ENCODE results near the gene CEACAM4. TPM values are rescaled to one million over a fixed set of nuclear protein-coding genes. Genes with fewer than 3 reads are reported as not detected.

CEACAM4 gene
- polyA plus RNA-seq, 5 donors, result 0.10 to 0.66 (median 0.30) TPM; not detected in 1

GRCh38 chr19:41617941-41618730, 8.7 kb downstream of the CEACAM4 start:
- no peak for DNase-seq

DNA sequence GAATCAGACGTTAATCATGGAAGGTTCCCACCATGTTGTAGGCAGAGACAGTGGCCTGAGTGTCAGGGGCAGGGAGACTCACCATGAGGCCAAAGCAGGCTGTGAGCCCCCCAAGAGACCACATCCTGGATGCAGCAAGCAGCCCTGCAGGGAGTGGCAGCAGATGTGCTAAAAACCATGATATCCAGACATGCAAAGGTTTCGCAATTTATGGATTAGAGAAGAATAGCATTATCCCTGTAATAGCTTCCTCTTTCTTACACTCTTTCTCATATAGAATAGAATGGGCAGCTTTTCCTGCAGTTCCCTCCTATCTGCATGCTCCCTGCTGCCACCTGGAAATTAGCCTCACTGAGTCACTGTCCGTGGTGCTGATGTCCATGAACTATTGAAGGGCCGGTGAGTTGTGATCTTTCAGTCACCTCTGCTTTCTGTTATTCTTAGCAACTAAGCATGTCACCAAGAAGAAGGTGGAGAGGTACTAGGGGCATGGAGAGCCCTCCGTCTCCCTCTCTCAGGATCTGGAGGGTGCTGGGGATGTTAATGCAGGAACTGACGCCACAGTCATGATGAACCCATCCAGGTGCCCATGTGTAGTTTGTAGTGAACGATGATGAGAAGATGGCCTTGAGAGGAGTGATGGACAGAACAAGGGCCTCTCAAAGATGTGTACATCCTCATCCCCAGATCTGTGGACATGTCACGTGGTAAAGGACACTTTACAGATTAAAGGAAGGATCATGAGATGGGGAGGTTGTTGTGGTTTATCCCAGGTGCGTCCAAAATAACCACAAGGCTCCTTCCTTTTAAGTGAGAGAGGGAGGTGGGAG, 9.9 kb downstream of the CEACAM4 start:
- DNase-seq, result no peak

DNA sequence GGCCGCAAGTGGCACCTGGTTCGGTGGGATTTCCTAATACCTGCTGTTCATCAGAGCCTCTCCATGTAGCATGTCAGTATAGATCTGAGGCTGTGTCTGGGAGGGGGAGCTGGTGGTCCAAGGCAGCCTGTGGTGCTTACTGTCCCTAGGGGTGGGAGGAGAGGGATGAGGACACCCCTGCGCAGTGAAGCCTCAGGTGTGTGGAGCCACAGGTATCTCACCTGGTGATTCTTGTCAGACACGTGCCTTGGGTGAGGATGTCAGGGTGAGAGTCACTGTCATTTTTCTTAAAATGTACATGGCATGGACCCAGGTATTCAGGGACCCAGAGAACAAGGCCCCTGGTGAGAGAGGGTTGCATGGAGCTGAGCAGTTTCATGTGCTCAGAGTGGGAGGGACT, 11.7 kb downstream of the CEACAM4 start:
- no peak for DNase-seq

DNA sequence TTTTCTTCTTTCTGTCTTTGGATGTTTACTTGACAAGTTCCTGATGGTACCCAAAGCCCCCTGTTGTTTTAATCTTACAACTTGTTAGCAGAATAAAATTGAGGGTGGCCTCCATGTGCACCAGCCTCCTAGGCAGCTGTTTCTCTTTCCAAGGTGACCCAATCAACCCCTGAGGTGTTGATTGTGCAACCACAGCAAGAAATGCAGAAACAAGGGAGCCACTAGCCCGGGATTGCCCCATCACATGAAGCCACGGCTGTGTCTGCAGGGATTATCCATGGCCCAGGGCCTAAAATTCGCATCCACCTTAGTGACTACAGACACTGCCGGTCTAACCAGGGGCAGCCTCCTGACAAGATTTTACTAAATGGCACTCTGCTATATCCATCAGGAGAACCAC, 14.4 kb downstream of the CEACAM4 start:
- DNase-seq, result no peak

- no peak for DNase-seq
Measured at GRCh38 chr19:41610789-41611188, 16.1 kb downstream of the CEACAM4 start.

DNA sequence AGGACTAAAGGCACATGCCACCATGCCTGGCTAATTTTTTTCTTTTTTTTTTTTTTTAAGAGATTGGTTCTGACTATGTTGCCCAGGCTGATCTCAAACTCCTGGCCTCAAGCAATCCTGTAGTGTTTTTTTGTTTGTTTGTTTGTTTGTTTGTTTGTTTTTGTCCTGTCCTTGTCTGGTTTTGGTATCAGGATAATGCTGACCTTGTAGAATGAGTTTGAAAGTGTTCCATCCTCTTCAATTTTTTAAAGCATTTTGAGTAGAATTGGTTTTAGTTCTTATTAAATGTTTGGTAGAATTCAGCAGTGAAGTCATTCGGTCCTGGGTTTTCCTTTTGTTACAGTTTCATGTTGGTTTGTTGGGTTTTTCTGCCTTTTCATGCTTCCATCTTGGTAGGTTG, 19.2 kb downstream of the CEACAM4 start:
- no peak for DNase-seq

GRCh38 chr19:41606215-41606837, 20.5 kb downstream of the CEACAM4 start:
- DNase-seq, result no peak

DNA sequence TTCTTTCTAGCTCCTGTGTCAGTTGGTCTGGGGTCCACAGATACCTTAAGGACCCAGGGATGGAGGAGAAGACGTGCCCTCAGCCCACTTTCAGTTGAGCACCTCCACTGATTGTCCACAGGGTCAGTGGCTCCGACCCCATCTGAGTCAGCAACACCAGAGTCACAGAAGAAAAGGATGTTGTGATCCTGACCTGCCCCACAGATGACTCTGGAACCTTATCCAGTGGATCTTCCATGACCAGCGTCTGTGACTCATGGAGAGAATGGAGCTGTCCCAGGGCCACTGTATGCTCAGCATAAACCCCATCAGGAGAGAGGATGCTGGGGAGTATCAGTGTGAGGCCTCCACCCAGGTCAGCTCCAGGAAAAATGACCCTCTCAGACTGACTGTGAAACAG, 22.0 kb downstream of the CEACAM4 start:
- DNase-seq, result no peak

DNA sequence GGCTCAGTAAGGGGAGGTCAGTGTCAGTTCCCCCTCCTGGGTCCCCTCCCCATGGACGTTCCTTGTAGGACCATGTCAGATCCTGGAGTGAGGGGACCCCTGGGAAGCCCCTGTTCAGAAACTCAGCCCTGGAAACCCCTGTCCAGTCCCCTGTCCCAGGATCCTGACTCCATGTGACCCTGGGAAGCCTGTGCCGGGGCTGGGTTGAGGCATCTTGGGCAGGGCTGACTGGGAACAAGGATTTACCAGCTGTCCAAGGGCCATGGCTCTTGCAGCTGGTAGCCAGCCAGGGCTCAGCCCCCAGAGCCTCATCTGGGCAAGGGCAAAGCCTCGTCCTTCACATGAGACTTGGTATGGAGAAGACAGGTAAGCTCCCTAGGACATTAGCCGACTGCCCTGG, 25.1 kb downstream of the CEACAM4 start:
- DNase-seq, result no peak

GRCh38 chr19:41599175-41599966, 27.5 kb downstream of the CEACAM4 start:
- DNase-seq, result no peak

- DNase-seq, result peak in 1 of 2 donors; percentile 35
Measured at GRCh38 chr19:41597600-41598041, 29.3 kb downstream of the CEACAM4 start.

DNA sequence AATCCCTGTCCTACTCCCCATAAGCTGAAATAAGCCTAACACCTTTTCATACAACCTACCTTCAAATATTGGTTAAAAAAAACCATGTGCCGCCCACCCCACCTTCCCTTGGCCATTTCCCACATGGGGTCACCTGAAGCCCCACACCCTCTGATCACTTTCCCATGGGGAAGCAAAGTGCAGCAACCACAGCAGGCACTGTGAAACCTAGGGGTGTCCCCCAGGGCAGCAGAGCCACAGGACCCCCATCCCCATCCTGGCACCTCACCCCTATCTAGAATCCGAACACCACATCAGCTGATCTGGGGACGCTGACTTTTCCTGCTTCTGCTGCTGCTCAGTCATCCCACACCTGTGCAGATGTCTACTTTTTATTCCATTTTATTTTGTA, 31.0 kb downstream of the CEACAM4 start:
- no peak for DNase-seq

- DNase-seq, result peak; percentile 25 to 29
Measured at GRCh38 chr19:41595258-41595889, 31.5 kb downstream of the CEACAM4 start.

GRCh38 chr19:41591951-41592562, 34.8 kb downstream of the CEACAM4 start:
- no peak for DNase-seq

GRCh38 chr19:41590936-41591335, 35.9 kb downstream of the CEACAM4 start:
- no peak for DNase-seq

GRCh38 chr19:41589371-41589770, 37.5 kb downstream of the CEACAM4 start:
- DNase-seq, result no peak

DNA sequence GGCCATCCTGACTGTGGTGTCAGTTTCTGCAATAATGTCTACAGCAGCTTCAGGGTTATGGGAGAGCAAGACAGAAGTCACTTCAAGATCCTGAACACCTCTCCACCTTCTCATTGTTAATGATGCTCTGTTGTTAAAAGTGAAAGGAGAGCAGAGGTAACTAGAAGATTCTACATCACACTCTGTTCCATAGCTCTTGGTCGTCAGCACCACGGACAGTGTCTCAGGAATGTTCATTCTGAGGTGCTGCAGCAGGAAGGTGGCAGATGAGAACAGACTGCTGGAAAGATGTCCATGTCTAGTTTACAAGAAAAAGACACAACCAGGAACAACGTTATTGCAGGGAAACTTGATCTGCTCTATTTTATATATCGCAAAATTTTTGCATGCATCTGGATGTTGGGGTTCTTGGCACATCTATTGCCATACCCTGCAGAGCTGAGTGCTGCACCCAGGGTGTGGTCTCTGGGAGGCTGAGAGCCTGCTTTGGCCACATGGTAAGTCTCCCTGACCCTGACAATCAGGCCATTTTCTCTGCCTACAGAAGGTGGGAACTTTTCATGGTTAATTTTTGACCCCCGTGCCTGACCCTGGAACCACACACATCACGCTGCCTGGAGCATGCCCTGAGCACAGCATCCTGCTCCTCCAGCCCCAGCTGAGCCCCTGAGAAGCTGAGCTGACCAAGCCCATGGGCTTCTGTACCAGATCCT, 38.2 kb downstream of the CEACAM4 start:
- DNase-seq, result no peak

- DNase-seq, result no peak
Measured at GRCh38 chr19:41587838-41588210, 39.0 kb downstream of the CEACAM4 start.

DNA sequence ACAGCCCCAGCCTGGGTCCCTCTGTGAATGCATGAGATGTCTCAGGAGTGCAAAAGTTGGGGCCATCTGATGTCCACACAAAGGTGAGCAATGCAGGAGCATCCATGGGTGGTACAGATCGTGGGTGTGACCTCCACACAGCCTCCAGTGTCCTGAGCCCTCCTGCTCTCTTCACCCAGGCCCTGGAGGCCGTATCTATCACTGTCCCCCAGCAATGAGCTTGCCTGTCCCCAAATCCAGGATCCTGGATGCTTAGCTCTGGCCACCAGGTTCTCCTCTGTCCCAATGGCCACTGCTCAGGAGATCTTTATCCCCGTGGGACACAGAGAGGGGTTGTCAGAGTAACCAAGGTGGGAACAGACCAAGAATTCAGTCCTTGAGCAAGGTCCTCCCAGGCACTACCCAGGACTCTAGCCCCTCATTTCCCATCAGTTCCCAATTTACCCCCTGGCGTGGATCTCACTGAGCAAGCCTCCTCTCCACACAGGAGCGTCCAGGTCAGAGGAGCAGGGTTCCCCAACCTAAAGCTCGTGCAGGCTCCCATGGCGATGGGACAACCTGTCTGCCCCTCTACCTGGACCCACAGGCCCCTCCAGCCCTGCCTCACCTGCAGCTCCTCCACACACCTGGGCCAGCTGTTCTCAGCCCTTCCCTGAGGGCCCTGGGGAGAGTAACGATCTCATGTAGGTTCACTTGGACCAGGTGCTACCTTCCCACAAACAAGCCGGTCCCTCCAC, 39.6 kb downstream of the CEACAM4 start:
- no peak for DNase-seq

Data from right lung (tissue), 5 donors.